B cell (primary cell): ENCODE results near the gene PACRG.

ENCODE experiments used
- EZH2 ChIP-seq: IDR thresholded peaks from 2 replicates; pipeline ENCODE4 v1.6.1; 2012; ENCODE audit warnings: borderline replicate concordance, low read depth, mild to moderate bottlenecking, moderate library complexity, low read length; ENCODE audit not compliant: insufficient read depth, poor library complexity, severe bottlenecking
- TF ChIP-seq, protein P1 (sequence below): fragments of 200-600 bp; IDR thresholded peaks from one replicate; pipeline ENCODE4 v1.8.0; 2022; ENCODE audit warnings: antibody characterized with exemption, mild to moderate bottlenecking

DNA sequence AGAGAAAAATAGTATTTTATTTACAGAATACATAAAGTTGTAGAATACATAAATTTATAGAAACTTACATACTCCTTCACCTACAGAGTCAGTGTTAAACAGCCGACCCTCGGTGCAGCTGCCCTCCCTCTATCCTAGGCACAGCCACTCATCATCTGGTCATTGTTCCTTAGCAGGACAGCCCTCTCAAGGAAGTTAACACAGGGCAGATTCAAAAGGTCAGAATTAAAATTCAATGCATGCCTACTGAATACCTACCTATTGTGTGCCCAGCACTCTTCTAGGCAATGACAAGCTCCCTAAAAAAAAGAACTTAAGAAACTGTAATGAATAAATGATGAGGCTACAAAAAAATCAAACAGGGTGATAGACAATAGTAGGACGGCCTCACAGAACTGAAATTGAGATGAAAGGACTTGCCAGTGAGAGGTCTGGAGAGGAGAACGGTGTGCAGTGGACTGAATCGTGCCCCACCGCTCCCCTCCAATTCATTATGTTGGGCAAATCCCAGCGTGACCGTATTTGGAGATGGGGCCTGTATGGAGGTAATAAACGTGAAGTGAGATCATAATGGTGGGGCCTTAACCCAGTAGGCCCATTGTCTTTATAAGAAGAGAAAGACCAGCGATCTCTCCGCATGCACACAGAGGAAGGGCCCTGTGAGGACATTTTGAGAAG is 326.0 kb downstream of the PACRG start:
- TF ChIP-seq, protein P1, sequence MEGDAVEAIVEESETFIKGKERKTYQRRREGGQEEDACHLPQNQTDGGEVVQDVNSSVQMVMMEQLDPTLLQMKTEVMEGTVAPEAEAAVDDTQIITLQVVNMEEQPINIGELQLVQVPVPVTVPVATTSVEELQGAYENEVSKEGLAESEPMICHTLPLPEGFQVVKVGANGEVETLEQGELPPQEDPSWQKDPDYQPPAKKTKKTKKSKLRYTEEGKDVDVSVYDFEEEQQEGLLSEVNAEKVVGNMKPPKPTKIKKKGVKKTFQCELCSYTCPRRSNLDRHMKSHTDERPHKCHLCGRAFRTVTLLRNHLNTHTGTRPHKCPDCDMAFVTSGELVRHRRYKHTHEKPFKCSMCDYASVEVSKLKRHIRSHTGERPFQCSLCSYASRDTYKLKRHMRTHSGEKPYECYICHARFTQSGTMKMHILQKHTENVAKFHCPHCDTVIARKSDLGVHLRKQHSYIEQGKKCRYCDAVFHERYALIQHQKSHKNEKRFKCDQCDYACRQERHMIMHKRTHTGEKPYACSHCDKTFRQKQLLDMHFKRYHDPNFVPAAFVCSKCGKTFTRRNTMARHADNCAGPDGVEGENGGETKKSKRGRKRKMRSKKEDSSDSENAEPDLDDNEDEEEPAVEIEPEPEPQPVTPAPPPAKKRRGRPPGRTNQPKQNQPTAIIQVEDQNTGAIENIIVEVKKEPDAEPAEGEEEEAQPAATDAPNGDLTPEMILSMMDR: no peak
- TF ChIP-seq EZH2: no peak
